GM19043 (cell line): ENCODE data around the gene P4HA3.

Source experiments
- ATAC-seq: cut with Tn5 transposase; IDR thresholded peaks from one replicate; pipeline ENCODE4 v1.9.1; 2021; ENCODE audit warnings: low read depth; ENCODE audit not compliant: unreplicated experiment

Gene P4HA3

DNA sequence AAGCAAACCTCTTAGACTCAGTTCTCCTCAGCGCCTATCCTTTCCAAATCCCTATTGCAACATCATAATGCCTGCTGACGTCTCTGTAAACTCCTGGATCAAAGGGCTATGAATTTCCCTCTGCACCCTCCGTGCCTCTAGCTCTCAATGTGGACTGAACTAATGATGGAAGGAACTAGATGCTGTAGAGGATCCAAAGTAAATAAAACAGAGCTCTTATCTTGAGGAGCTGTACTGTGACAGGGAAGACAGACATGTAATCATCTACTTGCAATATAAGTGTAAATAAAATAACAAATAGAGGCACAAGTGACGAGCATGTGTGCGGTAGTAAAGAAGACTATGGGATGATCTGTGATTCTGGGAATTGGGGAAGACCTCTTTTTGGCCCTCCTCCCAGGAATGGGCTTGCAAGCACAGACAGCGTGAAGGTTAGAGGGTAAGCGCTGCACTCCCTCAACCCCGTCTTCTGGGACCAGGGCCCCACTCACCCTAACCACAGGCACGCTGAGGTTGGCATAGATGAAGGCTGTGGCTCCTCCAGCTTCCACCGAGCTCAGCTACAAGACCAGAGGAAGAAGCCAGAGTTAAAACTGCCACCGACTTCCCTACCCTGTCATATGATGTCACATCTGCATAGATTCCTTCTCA lies 42.2 kb downstream of the P4HA3 start:
- no peak for ATAC-seq

- ATAC-seq: no peak
Measured at GRCh38 chr11:74268456-74268855, 43.0 kb downstream of the P4HA3 start.

GRCh38 chr11:74267014-74267413 lies 44.4 kb downstream of the P4HA3 start:
- ATAC-seq: no peak

DNA sequence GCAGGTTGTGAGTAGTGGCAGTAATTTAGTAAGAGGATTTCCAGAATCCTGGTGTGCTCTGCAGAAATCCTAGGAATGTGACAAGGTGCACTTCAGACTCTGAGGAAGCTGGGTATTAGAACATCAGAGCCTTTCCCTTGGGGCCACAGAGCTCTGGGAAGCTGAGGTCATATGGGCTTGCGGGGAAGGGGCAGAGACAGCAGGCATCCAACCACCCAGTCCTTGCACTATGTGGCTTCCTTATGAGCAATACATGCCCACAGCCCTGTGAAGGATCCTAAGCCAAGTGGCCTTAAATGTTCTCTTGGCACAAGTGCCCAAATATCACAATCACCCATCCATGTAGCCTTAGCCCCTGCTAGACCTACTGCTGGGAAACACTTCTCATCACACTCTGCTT lies 46.2 kb downstream of the P4HA3 start:
- ATAC-seq: no peak

DNA sequence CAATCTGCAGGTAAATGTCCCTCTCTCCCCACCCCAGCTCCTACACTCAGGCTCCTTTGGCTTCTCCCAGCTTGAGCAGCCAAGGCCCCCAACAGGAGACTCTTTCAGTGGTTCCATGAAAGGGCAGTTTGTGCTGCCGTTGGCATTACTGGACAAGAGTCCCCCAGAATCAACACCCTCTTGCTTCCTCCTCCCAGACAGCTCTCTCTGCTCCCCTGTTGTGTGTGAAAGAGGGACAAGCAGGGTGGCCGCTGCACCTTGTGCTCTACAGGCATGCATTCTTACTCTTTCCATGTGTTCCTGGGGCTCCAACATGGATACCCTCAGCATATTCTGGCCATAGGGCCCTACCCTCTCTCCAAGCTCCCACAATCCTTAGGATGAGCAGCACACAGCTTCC lies 48.7 kb downstream of the P4HA3 start:
- ATAC-seq: no peak

- ATAC-seq: no peak
Measured at GRCh38 chr11:74257959-74258553, 53.4 kb downstream of the P4HA3 start.

GRCh38 chr11:74256378-74257133 lies 54.9 kb downstream of the P4HA3 start:
- ATAC-seq: no peak

- ATAC-seq: no peak
Measured at GRCh38 chr11:74255741-74256375, 55.6 kb downstream of the P4HA3 start.

- ATAC-seq: no peak
Measured at GRCh38 chr11:74253361-74253760, 58.1 kb downstream of the P4HA3 start.

DNA sequence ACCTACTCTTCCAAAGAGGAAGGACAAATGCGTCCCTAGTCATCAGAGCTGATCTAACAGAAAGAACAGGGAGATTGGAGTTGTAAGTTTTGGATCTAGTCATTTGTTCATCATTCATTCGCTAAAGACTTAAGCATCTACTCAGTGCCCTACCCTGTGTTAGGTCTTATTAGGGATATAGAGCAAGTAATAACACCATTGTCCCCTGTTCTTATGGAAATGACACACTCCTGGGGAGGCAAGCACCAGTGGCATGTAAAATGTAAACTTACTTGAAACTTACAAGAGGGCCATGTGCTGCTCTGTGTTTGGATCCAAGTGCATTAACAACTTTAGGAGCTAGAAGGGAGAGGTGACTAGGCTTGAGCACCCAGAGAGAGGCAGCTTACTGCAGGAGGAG lies 61.9 kb downstream of the P4HA3 start:
- no peak for ATAC-seq

DNA sequence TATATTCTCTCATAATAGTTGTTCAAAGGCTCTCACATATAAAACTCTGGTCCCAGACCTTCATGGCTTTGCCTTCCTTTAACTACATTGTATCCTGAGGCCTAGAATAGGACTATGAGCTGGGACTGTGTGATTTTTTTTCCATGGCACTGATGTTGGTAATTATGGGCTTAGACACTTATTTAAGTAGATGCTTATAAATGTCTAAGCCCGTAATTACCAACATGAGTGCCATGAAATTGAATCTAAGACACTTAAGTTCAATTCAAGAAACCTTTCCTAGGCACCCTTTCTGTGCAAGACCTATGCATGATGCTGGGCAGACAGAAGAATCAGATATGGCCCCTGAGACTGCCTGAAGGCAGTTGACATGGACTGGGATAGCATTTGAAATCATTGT lies 63.0 kb downstream of the P4HA3 start:
- no peak for ATAC-seq

DNA sequence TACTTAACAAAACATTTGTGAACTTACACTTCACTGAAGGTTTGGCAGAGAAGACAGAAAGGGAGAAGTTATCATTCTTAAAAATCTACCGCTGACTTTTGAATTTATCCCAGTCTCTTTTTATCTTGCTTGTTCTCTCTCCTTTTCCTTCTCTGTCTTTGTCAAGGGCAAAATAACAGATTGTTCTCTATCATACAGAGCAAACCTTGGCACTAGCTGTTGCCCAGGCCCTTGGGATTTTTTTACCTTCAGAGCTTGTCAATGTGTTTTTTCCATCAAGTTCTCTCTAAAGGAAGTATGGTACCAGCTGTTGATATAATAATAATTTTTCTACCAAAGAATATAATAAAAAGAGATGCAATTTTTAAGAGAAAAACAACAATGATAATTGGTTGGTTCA lies 73.2 kb downstream of the P4HA3 start:
- no peak for ATAC-seq

DNA sequence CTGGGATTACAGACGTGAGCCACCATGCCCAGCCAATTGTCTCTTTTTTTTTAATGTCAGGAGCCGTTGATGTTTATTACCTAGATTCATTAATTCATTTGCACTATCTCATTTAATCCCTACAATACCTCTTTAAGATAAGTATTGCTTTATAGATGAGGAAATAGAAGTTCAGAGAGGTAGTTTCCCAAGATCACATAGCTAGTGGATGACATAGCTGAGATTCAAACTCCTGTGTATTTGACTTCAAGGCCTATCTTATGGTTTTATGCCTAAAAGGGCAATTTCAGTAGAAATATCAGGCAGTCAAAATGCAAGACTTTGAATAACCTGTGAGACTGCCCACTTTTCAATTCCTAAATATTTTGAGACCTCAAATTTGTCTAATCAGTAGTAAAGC lies 73.9 kb downstream of the P4HA3 start:
- ATAC-seq: no peak

DNA sequence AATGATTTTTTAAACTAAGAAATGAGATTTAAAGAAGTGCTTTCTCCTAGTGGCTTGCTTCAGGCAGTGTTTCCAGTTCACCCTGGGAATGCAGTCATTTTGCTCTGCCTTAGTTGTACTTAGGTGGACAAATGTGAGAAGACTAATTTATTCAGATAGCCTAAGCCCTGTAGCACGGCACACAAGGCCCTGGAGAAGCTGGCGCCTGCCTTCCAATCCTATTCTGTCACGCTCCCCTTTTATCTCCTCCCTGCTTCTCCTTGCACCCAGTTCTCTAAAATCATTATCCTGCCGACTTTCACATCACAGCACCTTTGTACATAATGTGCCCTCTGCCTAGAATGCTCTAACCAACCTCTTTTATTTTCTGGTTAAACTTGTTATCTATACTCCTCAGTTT lies 76.3 kb downstream of the P4HA3 start:
- no peak for ATAC-seq

GRCh38 chr11:74233683-74234082 lies 77.8 kb downstream of the P4HA3 start:
- no peak for ATAC-seq

- ATAC-seq: no peak
Measured at GRCh38 chr11:74232311-74232950, 79.0 kb downstream of the P4HA3 start.

- no peak for ATAC-seq
Measured at GRCh38 chr11:74226907-74227306, 84.5 kb downstream of the P4HA3 start.

- ATAC-seq: no peak
Measured at GRCh38 chr11:74225565-74225964, 85.9 kb downstream of the P4HA3 start.

GRCh38 chr11:74221816-74222215 lies 89.6 kb downstream of the P4HA3 start:
- ATAC-seq: no peak

DNA sequence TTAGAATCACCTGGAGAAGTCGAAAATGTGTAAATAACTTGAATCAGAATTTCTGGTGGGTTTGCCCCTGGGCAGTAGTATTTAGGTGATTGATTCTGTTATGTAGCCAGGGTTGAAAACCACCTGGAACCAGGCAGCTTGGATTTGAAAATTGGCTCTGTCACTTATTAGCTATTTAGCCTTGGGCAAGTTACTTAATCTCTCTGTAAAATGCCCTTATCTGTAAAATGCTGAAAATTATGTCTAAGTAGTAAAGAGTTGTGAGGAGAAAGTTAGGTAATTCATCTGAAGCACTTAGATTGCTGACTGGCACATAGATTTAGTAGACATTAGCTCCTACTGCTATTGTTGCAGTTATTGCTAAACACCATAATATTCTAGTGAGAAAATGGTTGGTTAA lies 91.1 kb downstream of the P4HA3 start:
- ATAC-seq: no peak
